ENCODE results near the gene THBS3.
A peak's percentile ranks its signal among the peaks of the same experiment; 100 is the strongest.
"Not testable (repeated sequence)": the region's sequence is repeated elsewhere in the genome, so short reads cannot be mapped to it uniquely, and the experiment has no call there.

THBS3 gene

DNA sequence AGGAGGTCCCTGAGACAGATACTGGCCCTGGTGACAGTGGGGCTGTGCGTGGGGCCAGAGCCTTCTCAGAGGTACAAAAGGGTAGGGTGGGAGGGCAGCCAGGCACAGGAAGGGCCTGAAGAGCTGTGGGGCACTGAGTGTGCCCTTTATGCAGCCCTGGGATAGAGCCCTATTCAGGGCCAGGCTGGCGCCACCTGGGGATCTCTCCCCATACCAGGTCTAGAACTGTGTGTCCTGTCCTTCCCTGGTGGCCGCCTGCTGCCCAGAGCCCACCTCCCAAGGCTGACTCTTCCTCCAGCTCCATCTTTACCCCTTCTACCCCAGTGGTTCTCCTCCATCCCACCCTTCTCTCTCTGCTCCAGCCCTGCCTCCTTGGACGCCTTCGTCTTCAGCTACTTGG lies 25.8 kb upstream of the THBS3 start:
- not testable (repeated sequence) for DNase-seq

- DNase-seq, result not testable (repeated sequence)
Observed at GRCh38 chr1:155232001-155232978, 24.6 kb upstream of the THBS3 start.

DNA sequence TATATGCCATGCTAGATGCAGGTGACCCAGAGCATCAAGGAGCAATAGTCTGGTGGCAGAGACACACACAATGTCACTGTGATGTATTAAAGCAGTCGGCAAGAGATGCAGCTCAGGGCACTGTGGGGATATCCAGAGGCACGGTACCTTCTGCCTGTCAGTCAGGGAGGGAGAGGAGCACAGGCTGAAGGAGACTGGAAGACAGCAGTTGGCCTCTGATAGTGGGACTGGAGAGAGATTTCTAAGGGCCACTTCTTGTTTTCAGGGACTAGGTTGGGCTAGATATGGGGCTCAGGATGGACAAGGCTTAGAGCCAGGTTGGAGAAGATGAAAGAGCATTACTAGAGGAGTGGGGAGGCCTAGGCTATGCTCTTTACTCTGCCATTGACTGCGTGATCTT lies 23.6 kb upstream of the THBS3 start:
- DNase-seq, result not testable (repeated sequence)

- no peak for DNase-seq
Observed at GRCh38 chr1:155228096-155228427, 20.4 kb upstream of the THBS3 start.

DNA sequence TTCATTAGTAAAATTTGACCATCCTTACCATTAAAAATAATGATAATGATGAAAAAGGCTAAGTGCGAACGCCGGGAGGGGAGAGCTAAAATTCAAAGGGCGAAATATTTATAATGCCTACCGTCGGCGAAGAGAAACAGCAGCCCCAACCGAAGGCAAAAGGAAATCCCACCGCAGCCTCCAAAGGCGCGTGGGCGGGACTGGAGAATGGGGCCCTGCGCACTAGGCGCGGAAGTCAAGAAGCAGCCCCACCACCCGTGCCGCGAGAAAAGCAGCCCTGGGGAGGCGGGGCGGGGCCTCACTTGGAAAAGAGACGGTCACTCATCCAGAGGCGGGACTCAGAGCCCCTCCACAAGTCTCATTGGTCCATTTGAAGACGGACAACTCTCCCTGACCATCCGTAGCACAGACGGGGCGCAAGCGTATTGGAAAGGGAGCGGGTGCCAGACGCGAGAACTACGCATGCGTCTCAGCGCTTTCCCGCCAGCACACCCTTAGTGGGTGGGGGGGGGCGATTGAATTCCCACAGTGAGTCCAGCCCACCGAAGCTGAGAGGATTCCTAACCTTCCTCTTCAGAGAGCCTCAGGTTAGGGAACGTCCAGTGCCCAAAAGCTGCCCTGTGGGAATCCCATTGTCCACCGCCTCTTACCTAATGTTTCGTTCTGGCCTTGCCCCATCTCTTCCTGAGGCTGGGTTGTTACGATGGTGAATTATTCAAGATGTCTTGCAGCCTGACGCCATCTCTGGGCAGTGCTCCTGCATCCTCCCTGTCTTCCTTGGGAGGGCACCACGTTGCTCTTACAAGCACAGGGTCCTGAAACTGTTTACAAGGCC lies 19.8 kb upstream of the THBS3 start:
- peak; percentile 100 for DNase-seq

DNA sequence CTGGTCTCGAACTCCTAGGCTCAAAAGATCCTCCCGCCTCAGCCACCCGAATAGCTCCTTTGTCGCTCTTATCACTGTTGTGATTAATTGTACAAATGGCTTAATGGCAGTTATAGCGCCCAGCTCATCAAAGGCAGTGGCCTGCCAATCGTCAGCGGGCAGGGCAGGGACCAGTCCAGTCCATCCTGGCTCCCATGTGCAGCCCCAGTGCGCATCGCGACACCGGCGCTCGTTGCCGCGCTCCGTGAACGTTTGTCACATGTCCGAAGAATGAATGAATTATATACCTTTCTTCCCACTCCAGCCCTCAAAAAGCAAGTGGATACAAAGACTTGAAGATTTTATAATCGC lies 19.2 kb upstream of the THBS3 start:
- no peak for DNase-seq

GRCh38 chr1:155226188-155226909 lies 18.7 kb upstream of the THBS3 start:
- DNase-seq, result peak; percentile 94

DNA sequence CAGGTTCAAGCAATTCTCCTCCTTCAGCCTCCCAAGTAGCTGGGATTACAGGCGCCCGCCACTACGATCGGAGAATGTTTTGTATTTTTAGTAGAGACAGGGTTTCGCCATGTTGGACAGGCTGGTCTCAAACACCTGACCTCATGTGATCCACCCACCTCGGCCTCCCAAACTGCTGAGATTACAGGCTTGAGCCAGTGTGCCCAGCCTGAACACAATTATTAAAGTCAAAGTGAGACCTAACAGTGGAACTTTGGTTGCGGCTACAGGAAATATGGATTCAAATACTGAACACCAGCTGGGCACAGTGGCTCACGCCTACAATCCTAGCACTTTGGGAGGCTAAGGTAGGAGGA lies 17.7 kb upstream of the THBS3 start:
- not testable (repeated sequence) for DNase-seq

- DNase-seq, result no peak
Observed at GRCh38 chr1:155223047-155223446, 15.3 kb upstream of the THBS3 start.

- not testable (repeated sequence) for DNase-seq
Observed at GRCh38 chr1:155220211-155220965, 12.7 kb upstream of the THBS3 start.

GRCh38 chr1:155219592-155220031 lies 11.9 kb upstream of the THBS3 start:
- no peak for DNase-seq

DNA sequence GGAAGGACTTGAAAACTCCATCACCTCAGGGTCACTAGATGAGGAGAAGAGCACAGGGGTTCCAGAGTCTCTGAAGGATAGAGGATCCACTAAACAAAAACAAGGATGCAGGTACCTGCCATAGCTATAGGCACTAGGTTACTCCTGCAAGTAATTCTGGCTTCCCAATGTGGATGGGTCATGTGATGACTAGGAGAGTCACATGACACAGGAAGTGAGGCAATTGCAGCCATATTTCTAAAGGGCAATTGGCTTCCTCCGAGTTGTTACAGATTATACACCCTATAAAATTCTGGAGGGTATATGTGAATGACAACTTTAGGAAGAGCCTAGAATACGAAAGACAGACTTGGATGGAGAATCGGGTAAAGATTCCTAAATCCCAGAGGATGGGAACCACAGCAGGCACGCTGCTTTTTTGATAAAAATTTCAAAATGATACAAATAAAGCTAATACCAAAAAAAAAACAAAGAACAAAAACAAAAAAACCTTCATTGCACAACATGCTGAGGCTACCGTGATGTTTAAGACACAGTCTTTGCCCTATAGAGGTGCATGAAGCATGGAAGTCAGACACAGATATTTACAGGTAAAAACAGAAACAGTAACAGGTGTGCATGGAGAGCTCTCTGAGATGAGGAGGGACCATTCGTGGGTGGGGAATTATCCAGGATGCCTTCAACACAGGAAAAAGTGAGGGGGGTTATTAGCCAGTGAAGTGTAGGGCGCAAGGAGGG lies 11.3 kb upstream of the THBS3 start:
- DNase-seq, result no peak

GRCh38 chr1:155214702-155215101 lies 7.0 kb upstream of the THBS3 start:
- DNase-seq, result not testable (repeated sequence)

DNA sequence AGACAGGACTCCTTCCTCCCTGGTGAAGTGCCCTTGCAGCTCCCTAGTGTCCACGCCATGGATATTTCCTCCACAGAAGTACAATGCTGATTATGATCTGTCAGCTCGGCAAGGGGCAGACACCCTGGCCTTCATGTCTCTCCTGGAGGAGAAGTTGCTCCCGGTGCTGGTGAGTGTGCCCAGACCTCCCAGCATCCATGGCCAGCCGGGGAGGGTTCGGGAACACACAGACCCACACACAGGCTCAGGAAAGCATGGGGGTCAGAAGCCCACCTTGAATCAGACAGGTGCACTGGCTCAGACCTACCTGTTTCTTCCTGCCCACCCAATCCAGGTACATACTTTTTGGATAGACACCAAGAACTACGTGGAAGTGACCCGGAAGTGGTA lies 4.3 kb upstream of the THBS3 start:
- not testable (repeated sequence) for DNase-seq

- not testable (repeated sequence) for DNase-seq
Observed at GRCh38 chr1:155211381-155212050, 3.8 kb upstream of the THBS3 start.

- DNase-seq, result no peak
Observed at GRCh38 chr1:155210314-155211104, 2.8 kb upstream of the THBS3 start.

DNA sequence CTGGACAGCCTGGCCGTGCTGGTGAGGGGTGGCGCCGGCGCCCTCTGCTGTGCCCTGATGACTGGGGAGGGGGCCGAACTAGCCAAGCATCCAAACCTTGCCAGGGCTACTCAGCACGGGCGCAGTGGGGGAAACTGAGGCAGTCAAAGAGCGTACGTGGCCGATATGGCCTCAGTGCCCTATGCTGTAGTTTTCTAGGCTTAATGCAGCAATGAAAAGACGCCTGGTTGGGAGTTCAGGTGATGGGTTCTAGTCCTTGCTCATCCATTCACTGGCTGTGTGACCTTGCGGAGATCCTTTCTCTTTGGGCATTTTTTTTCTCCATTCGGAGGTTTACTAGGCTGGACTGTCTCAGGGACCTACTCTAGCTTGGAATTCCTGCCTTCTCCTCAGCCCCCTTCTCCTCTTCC lies 1.6 kb upstream of the THBS3 start:
- no peak for DNase-seq

- peak; percentile 89 for DNase-seq
Observed at GRCh38 chr1:155208541-155209311, 1.0 kb upstream of the THBS3 start, which contains the start of gene MTX1. Gene MTX1, plus strand, starts transcription at chr1:155208695. Its CDS starts 110 bp downstream, at chr1:155208805.

Data from activated T-cell treated with anti-CD3 and anti-CD28 coated beads, Interleukin-2, amount 50 U/mL, for 1 hour (primary cell).